Urothelium cell line (cell line): Measurements from ENCODE around the gene C7orf33.
"Not testable (repeated sequence)": the region's sequence is repeated elsewhere in the genome, so short reads cannot be mapped to it uniquely, and the experiment has no call there.

Source experiments
- DNase-seq: peaks from one replicate; pipeline ENCODE4 v3.0.0; 2011; ENCODE audit warnings: low spot score, mixed read lengths
- FAIRE-seq: peaks from 2 replicates; lab custom pipeline; 2011; peaks lifted over from hg19 to GRCh38; lab: Jason Lieb, UNC

The C7orf33 gene

GRCh38 chr7:148579366-148579765 is 11.2 kb upstream of the C7orf33 start:
- no peak for DNase-seq
- no peak for FAIRE-seq

- no peak for DNase-seq
- no peak for FAIRE-seq
Measured at GRCh38 chr7:148580446-148580845, 10.1 kb upstream of the C7orf33 start.

GRCh38 chr7:148581624-148582023 is 8.9 kb upstream of the C7orf33 start:
- no peak for DNase-seq
- FAIRE-seq: no peak

- FAIRE-seq (no peak), DNase-seq (no peak)
Measured at GRCh38 chr7:148584154-148584827, 6.3 kb upstream of the C7orf33 start.

- DNase-seq (no peak), FAIRE-seq (no peak)
Measured at GRCh38 chr7:148585399-148585798, 5.2 kb upstream of the C7orf33 start.

- FAIRE-seq: no peak
Measured at GRCh38 chr7:148587076-148587475, 3.5 kb upstream of the C7orf33 start.

GRCh38 chr7:148588168-148588567 is 2.4 kb upstream of the C7orf33 start:
- no peak for FAIRE-seq

More at GRCh38 chr7:148587076-148587475, 3.5 kb upstream of the C7orf33 start:
- DNase-seq: no peak

GRCh38 chr7:148588670-148589131 is 1.9 kb upstream of the C7orf33 start:
- FAIRE-seq: no peak
- no peak for DNase-seq

More at GRCh38 chr7:148588168-148588567, 2.4 kb upstream of the C7orf33 start:
- DNase-seq: no peak

- DNase-seq: no peak
- no peak for FAIRE-seq
Measured at GRCh38 chr7:148589640-148590039, 926 bp upstream of the C7orf33 start.

GRCh38 chr7:148596354-148596753 is 5.8 kb downstream of the C7orf33 start:
- not testable (repeated sequence) for FAIRE-seq

GRCh38 chr7:148598351-148598750 is 7.8 kb downstream of the C7orf33 start:
- FAIRE-seq: no peak

More at GRCh38 chr7:148596354-148596753, 5.8 kb downstream of the C7orf33 start:
- DNase-seq: not testable (repeated sequence)

GRCh38 chr7:148605350-148605749 is 14.8 kb downstream of the C7orf33 start:
- DNase-seq: no peak
- no peak for FAIRE-seq

More at GRCh38 chr7:148598351-148598750, 7.8 kb downstream of the C7orf33 start:
- no peak for DNase-seq

GRCh38 chr7:148607151-148607661 is 16.6 kb downstream of the C7orf33 start:
- DNase-seq (no peak), FAIRE-seq (no peak)

GRCh38 chr7:148609045-148609725 is 18.6 kb downstream of the C7orf33 start:
- DNase-seq (no peak), FAIRE-seq (no peak)

- FAIRE-seq (no peak), DNase-seq (no peak)
Measured at GRCh38 chr7:148611692-148612091, 21.1 kb downstream of the C7orf33 start.

GRCh38 chr7:148615085-148615730 is 24.6 kb downstream of the C7orf33 start:
- FAIRE-seq (no peak), DNase-seq (no peak)

GRCh38 chr7:148620749-148621359 is 30.3 kb downstream of the C7orf33 start:
- FAIRE-seq: no peak
- DNase-seq: no peak

- no peak for DNase-seq
- no peak for FAIRE-seq
Measured at GRCh38 chr7:148621563-148621962, 31.0 kb downstream of the C7orf33 start.

- no peak for DNase-seq
- no peak for FAIRE-seq
Measured at GRCh38 chr7:148622887-148623585, 32.5 kb downstream of the C7orf33 start.

- peak; percentile 50 for DNase-seq
- no peak for FAIRE-seq
Measured at GRCh38 chr7:148623586-148624282, 33.2 kb downstream of the C7orf33 start.
